Femur (tissue), 1 donor: ENCODE results near the gene DYNC2LI1.

ENCODE experiments used
- DNase-seq: peaks from one replicate; pipeline ENCODE4 v3.0.0-alpha.2; 2017

Gene DYNC2LI1

GRCh38 chr2:43819491-43820163, 45.8 kb downstream of the DYNC2LI1 start:
- DNase-seq: no peak

GRCh38 chr2:43822839-43823238, 49.0 kb downstream of the DYNC2LI1 start:
- no peak for DNase-seq

DNA sequence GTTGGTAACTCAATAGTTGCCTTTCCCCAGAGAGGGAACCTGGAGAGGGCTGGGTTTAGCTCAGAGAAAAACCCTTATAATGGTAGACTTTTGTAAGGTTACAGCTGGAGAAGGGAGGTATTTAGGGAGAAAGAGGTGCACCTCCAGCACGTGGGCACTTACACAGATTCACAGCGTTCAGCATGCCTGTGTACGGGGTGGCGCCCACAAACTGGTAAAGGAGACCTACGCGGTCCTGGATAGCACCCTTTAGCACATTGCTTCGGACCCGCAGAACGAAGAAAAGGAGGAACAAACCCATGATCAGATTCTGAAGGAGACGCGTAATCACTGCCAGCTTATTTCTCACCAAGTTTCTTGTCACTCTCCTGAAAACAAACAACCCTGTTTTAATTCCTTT, 49.9 kb downstream of the DYNC2LI1 start:
- DNase-seq: no peak

- no peak for DNase-seq
Measured at GRCh38 chr2:43824512-43824911, 50.7 kb downstream of the DYNC2LI1 start.

DNA sequence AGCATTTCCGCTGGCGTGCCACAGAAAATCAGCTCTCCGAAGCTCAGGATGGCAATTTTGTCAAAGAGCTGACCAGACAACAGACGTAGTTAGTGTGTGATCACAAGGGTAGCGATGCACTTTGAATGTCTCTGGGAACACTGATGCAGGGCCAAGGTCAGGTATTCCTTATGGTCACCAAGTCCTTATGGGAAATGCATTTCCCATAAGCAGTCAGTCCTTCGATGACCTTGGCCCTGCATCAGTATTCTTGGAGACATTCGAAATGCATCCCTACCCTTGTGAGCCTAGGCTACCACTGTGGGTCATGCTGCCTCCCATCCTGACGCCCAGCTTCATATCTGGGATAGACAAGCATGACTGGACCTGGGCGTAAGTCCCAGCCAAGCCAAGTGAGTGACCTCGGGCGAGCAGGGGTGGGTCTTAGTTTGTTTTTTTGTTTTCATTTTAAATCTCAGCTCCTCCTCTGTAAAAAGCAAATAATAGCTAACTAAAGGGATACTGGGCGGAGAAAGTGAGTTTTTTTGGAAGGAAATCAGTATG, 51.2 kb downstream of the DYNC2LI1 start:
- no peak for DNase-seq

GRCh38 chr2:43825841-43826240, 52.0 kb downstream of the DYNC2LI1 start:
- no peak for DNase-seq

- no peak for DNase-seq
Measured at GRCh38 chr2:43826305-43827250, 52.7 kb downstream of the DYNC2LI1 start.

- no peak for DNase-seq
Measured at GRCh38 chr2:43831543-43832294, 57.9 kb downstream of the DYNC2LI1 start.

DNA sequence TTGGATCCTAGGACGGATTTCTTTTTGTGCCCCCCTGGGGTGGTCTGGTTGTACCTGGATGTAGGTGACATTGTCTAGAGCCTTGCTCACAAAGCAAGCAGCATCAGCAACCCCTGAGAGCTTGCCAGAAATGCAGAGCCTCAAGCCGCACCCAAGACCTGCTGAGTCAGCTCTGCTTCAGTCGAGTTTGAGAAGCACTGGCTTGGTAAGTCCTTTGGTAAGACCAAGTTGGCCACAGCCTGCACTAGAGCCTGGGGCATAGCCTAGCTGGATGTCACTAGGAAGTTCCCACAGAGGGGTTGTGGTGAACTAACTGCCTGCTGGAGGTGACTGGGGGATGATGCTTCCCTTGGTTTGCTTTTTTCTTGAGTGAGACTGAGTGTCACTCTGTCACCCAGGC, 58.6 kb downstream of the DYNC2LI1 start:
- no peak for DNase-seq

DNA sequence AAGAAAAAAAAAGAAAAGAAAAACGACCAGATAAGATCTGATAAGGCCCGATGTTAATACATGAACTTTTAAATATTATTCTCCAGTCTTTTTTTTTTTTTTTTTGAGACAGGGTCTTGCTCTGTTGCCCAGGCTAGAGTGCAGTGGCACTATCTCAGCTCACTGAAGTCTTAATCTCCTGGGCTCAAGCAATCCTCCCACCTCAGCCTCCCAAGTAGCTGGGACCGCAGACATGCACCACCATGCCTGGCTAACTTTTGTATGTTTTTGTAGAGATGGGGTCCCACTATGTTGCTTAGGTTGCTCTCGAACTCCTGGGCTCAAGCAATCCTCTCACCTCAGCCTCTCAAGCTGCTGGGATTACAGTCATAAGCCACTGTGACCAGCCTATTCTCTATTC, 63.2 kb downstream of the DYNC2LI1 start:
- DNase-seq: no peak

DNA sequence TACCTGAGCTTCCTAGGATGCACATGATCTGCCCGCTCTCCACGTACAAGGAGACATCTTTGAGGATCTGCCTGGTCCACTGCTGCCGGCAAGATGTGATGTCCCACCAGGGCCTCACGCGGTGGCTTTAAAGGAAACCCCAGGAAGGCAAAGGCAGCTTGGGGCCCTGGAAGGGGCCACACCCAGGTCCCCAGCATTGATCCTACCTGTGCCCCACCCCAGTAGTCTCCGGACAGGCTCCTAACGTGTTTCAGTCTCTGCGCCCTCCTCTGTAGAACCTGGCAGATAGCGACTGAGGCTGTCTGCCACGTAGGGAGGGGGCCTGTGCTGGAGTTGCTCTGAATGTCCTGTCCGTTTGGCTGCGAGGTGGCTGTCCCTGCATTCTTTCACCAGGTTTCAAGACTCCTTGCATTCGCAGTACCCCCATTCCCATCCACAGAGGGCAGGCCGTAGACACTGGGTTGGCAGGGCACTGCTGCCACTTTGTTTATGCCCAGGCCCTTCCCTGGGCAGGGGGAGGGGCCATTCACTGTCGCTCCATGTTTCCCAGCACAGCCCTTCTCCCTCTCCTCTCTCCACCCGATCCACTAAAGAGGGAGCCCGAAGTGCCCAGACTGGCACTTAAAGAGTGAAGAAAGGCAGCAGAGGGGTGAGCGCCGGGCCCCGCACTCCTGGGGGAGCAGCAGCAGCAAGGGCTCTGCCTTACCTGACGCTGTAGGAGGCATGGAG, 64.2 kb downstream of the DYNC2LI1 start:
- no peak for DNase-seq

DNA sequence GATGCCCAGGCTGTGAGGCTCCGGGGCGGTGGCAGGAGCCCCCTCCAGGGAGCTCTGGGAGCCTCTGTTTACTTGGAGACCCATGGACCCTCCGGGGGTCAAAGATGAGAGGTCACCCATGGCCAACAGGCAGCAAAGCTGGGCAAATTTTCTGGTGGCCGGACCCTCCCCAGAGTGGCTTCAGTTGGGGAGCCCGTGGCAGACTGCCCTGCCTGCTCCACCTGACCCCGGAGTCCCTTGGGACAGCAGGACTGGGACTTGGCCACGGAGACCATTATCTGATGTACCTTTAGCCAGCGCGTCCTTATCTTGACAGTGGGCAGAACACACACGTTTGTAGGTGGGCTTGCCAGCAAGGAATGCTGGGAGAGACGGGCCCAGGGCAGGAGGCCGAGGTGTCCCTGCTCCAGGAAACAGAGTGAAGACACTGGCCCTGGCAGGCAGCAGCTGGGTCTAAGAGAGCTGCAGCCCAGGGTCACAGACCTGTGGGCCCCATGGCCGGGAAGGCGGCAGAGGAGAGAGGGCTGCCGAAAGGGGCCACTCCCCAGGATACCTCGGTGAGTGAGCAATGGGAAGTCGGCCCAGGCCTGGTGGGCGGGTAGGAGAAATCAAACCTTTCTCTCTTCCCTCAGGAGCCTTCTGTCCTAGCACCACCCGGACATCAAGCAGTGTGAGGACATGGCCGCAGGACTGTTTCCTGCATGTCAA, 64.9 kb downstream of the DYNC2LI1 start, which contains the start of the genes ABCG5 and ABCG8:
ABCG5 (minus strand) TSS at position 280 of the 708 bp plus-strand sequence; CDS start at position 120, 160 bp downstream.
ABCG8 (plus strand) TSS at position 412 of the 708 bp plus-strand sequence; CDS start at position 495, 83 bp downstream.
- no peak for DNase-seq

DNA sequence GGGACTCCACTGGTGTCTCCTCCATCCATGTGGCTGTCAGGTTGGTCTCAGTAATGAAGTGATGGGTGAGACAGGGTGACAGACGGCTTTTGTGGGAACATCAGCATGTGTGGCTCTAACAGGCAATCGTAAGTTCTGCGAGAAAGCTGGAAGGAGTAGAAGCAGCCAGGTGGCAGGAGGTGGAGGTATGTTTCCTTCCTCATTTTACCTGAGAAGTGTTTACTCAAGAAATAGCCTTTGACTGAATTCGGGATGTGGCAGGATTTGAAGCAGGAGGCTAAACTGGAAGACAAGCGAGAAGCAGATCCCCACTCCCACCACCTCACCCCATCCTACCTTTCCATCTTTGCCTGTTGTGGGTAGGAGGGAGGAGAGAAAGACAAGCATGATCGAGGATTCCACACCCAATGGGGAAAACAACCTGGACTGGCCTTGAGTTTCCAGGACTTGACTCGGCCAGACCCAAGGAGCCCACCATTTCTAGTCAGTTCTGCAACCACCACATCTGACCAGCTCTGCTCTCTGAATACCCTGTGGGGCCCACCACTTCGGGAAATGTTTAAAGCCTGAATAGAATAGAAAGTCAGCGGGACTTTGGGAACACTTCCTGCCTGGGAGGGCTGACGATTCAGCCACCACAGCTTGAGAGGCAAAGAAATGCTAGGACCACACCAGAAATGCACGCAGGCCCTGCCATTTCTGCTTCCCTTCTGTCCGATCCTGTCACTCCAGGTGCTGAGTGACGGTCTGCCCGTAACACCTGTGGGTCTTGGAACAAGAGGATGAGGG, 66.1 kb downstream of the DYNC2LI1 start:
- DNase-seq: no peak

- DNase-seq: no peak
Measured at GRCh38 chr2:43840965-43841364, 67.1 kb downstream of the DYNC2LI1 start.

- no peak for DNase-seq
Measured at GRCh38 chr2:43841949-43842865, 68.4 kb downstream of the DYNC2LI1 start.

GRCh38 chr2:43842866-43843226, 69.0 kb downstream of the DYNC2LI1 start:
- no peak for DNase-seq

GRCh38 chr2:43845181-43845580, 71.3 kb downstream of the DYNC2LI1 start:
- no peak for DNase-seq

DNA sequence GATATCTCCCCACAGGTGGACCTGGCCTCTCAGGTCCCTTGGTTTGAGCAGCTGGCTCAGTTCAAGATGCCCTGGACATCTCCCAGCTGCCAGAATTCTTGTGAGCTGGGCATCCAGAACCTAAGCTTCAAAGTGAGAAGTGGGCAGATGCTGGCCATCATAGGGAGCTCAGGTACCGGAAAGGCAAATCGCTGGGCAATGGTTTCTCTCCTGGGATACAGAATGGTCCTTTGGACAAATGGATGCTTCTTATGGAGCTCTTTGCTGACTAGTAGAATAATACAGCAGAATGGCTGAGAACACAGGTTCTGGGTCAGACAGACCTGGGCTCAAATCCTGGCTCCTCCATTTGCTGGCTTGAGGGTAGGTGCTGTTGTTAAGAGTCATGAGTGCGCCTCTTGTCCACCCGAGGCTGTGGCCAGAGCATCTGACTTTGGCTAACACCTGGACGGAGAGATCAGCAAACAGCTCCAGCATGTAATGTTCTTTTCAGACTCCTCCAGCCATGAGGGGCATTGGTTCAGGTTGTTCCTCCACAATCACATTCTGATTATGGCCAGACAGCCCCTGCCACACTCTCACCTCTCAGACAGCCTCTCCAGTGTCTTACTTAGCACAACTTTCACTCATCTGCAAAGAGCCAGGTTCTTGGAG, 72.4 kb downstream of the DYNC2LI1 start:
- no peak for DNase-seq

DNA sequence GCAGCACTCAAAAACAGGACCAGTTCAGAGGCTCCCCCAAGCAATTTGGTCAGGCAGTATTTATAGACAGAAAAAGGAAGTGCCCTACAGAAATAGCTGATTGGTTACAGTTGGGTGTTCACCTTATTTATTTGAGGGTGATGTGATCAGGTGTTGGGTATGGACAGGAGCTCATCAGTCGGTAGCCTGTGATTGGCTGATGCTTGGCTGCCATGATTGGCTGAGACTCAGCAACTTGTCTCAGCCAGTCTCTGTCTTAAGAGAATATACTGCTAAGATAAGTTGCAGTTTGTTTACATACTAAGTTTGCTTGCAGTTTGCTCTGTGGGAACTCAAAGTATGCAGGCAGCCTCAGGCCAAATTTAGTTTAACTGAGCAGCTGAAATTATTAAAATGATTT, 74.4 kb downstream of the DYNC2LI1 start:
- DNase-seq: no peak
